HG03103 (cell line): Measurements from ENCODE around the gene C17orf67.

Experiments used
- ATAC-seq: cut with Tn5 transposase; IDR thresholded peaks from one replicate; pipeline ENCODE4 v1.9.1; 2021; ENCODE audit warnings: low read depth; ENCODE audit not compliant: unreplicated experiment

C17orf67 gene, protein sequence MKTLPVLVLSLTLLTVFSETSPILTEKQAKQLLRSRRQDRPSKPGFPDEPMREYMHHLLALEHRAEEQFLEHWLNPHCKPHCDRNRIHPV

DNA sequence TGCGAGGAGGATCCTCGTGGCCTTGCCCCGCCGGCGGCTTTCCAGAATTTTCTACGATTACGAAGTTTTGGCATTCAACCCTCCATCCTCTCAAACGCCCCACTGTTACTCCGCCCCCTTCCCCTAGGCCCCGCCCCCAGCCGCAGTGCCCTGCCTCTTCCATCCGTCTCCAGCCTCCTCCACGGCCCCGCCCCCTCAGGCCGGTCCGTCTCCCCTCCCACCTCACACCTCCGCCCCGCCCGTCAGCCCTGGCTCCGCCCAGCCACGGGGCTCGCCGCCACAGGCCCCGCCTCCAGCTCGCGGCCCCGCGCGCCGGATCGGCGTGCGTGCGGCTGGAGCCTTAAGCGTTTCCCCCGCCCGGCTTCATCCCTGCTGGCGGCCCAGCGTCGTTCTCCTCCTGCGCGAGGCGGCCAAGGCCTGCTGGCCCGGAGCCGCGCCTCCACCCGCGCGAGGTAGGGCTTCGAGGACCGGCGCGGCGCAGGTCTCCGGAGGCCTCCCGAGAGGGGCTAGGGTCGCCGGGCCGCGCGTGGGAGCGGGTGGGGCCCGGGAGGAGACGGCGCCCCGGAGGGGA lies at the start of gene C17orf67, which contains the start of gene DGKE:
C17orf67 (minus strand) TSS at position 112 of the 571 bp plus-strand sequence. CDS start 18,110 bp downstream, outside the sequence.
DGKE (plus strand) TSS at position 343 of the 571 bp plus-strand sequence. CDS start 645 bp downstream, outside the sequence.
- peak; percentile 62 for ATAC-seq

DNA sequence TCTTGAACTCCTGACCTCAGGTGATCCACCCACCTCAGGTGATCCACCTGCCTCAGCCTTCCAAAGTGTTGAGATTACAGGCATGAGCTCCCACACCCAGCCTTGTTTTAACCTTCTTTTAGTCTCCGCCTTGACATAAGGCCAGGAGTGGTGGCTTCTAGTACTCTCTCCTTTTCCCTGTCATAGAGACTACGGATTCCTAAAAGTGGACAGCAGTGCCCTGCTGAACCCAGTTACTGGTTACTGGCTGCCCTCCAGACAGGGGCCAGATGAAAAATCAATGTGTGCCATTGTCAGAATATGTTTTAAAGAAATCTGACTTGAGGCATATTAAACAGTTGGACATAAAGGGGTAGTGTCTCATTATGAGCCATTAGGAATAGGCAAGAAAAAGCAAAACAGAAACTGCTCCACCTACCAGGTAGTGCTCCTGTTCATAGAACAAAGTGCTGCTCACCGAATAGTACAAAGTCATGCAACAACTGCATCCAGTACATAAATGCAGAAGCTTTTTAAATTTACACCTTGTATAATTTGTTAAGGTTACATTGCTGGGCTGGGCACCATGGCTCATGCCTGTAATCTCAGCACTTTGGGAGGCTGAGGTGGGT lies 48.1 kb upstream of the C17orf67 start:
- no peak for ATAC-seq

DNA sequence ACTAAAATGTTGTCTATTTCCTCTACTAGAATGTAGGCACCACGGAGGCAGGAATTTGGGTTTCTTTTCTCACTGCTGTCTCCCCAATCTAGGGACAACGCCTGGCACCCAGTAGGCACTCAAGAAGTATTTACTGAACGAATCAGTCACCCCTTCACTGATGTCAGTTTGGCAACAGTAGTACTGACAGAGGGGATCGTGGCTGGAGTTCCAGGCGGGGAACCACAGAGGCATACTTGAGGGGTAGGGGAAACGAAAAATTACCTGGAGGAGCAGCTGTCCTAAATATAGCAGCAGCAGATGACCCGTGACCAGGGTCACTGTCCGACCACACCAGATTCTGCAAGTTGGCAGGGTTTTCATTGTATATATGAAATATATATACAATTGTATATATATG lies 46.9 kb upstream of the C17orf67 start:
- ATAC-seq: no peak

DNA sequence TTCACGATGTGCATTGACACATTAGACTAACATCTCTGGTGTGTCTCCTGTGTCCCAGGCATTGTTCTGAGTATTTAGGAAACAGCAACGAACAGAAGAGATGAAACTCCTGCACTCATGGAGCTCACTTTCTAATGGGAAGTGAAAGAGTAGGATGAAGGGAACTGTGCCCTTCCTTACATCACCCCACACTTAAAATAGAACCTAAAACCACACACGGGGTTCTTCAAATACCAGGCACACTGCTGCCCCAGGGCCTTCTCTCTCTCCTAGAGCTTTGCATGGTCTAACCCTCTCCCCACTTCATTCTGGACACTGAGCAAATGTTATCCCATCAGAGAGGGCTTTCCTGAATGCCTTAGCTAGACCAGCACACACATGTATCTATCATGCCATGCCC lies 46.4 kb upstream of the C17orf67 start:
- ATAC-seq: no peak

GRCh38 chr17:56879280-56879679 lies 45.6 kb upstream of the C17orf67 start:
- ATAC-seq: no peak

- ATAC-seq: no peak
Observed at GRCh38 chr17:56876766-56877179, 43.1 kb upstream of the C17orf67 start.

DNA sequence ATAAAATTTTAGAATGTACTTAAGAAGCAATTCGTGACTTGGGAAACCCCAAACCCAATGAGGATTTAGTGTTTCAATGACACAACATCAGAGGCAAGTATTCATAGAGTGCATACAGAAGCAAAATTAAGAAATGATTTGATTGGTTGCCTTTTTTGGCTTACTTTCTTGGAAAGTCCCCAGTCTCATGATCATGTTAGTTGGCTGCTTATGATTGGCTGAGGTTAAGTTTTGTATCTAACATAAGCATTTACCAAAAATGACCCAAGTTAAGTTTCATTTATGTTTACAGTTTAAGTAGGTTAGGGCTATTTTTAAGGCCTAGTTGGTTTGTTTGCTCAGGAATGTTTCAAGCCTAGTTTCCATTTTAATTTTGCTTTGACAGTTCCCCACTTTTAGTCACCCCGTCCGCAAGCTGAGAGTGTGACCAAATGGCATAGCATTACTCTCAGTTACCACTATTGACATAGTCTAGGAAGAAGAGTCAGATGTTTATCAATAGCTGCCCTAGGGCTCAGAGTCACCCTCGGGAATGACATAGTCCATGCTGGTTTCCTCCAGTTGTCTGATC lies 36.4 kb upstream of the C17orf67 start:
- no peak for ATAC-seq

GRCh38 chr17:56868716-56869115 lies 35.0 kb upstream of the C17orf67 start:
- ATAC-seq: no peak

DNA sequence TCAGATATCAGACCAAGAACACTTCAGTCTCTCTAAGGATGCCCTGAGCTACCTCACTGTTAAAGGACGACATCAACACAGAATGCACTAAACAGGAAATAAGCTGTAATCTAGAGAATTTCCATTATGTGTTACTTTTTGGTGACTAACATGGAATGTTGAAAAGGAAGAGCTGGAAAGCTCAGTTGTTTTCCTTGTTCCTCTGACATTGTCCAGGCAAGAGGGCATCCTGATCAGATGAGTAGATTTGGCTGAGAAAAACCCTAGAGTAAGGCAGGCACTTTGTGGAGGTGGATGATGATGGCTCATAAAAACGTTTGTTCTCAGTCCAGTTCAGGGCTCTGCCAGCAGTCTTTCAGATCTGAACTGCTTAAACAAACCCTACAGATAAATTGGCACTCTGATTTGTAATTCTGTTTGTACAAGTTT lies 34.2 kb upstream of the C17orf67 start:
- ATAC-seq: no peak

GRCh38 chr17:56866496-56866895 lies 32.8 kb upstream of the C17orf67 start:
- ATAC-seq: no peak

GRCh38 chr17:56866076-56866475 lies 32.4 kb upstream of the C17orf67 start:
- no peak for ATAC-seq

DNA sequence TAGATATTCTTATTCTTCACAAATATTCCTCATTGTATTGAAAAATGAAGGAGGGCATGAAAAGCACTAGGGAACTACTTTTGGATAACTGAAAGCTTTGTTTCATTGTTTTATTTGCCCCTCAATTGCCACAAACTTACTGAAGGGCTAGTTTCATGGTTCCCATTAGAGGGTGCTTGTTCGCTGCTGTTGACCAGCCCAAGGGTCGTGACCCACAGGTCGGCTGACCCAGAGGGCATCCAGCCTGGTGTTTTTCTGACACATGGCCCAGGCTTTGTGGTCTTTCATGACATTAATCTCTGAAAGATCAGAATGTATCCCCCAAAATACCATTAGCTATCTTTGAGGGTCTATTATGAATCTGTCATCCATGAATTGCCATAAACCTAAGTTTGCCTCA lies 30.3 kb upstream of the C17orf67 start:
- no peak for ATAC-seq

- no peak for ATAC-seq
Observed at GRCh38 chr17:56861899-56862298, 28.2 kb upstream of the C17orf67 start.

GRCh38 chr17:56851008-56851407 lies 17.3 kb upstream of the C17orf67 start:
- no peak for ATAC-seq

- no peak for ATAC-seq
Observed at GRCh38 chr17:56850591-56850990, 16.9 kb upstream of the C17orf67 start.

DNA sequence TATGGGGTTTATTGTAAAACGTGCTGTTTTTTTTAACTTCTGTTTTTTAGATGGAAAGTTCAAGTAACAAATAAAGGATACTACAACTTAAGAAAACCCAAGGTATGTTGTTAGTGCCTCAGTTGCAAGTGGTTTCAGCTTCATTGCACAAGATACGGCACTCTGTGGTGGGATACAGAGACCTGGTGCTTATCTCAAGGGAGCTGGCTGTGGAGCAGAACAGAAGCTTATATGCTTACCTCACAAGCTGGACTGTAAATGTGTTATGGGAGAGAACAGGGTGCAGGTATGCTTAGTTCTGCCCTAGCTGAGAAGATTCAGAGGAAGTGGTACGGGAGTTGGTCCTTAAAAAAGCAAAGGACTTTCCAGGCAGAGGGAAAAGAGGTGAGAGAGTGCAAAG lies 15.4 kb upstream of the C17orf67 start:
- ATAC-seq: no peak

DNA sequence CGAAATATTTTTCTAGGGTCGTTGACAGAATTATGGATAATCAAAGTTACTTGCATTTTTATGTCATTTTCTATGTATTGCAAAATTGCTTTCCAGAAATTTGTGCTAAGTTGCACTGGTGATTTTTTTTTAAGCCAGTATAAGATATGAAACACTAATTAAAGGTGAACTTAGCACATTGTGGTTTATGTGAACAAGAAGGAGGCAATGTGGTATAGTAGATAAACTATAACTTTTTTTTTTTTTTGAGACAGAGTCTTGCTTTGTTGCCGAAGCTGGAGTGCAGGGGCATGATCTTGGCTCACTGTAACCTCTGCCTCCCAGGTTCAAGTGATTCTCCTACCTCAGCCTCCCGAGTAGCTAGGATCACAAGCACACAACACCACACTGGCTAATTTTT lies 13.4 kb upstream of the C17orf67 start:
- no peak for ATAC-seq

DNA sequence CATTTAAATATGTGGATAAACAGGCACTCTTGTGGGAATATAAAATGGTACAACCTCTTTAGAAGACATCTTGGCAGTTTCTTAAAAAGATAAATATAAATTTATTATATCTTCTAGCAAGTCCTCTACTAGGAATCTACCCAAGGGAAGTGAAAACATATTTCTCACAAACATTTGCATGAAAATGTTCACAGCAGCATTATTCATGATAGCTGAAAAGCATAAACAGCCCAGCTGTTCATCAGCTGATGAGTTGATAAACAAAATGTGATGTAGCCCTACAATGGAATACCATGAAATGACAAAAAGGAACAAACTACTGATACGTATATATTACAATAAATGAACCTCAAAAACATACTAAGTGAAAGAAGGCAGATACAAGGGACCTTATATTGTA lies 12.2 kb upstream of the C17orf67 start:
- no peak for ATAC-seq

GRCh38 chr17:56842577-56842976 lies 8.9 kb upstream of the C17orf67 start:
- ATAC-seq: no peak

GRCh38 chr17:56838687-56839086 lies 5.0 kb upstream of the C17orf67 start:
- ATAC-seq: no peak

DNA sequence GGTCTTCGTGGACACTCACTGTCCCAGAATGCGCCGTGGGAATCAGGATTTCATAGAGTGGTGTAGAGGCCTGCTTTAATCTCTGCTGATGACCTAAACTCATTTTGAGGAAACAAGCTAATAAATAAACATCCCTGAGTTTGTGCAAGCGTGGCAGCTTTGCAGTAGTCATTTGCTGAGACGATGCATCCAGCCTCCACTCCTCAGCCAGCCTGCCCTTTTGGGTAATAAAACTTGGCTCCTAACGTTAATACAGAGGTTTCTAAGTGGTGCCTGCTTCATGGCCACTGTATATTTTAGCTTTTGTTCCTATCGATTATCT lies 1.5 kb upstream of the C17orf67 start:
- ATAC-seq: no peak
